Fibroblast of skin of right biceps (primary cell): ENCODE measurements around the gene ATF5.
A peak's percentile ranks its signal among the peaks of the same experiment; 100 is the strongest.
"Not testable (repeated sequence)": the region's sequence is repeated elsewhere in the genome, so short reads cannot be mapped to it uniquely, and the experiment has no call there.

Experiments used
- DNase-seq: peaks from one replicate; pipeline ENCODE4 v3.0.0-alpha.2; 2013

ATF5 gene

DNA sequence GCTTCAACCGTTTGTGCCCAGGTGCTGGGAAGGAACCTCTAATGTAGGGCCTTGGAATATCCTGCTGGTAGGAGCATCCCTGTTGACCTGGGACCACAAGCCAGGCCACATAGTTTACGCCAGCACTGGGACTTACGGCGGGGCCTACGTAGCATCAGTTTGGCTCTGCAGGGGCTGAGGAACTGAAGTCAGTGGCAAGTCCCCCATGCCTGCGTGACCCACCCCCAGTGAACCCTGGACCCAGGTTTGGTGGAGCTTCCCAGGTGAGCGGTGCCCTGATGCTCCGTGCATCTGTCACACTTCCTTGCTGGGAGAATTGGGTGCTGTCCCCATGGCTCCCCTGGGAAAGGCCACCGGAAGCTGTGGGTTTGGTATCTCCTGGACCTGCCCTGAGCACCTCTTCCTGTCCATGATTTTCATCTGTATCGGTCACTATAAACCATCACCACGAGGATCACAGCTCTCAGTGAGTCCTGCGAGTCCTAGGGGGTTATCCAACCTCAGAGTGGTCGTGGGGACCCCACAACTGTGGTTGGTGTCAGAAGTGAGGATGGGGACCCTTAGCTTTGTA lies 22.0 kb downstream of the ATF5 start:
- DNase-seq, result no peak

- DNase-seq, result no peak
Observed at GRCh38 chr19:49951806-49952478, 22.9 kb downstream of the ATF5 start.

GRCh38 chr19:49952479-49952836 lies 23.5 kb downstream of the ATF5 start:
- DNase-seq, result no peak

GRCh38 chr19:49952906-49953305 lies 23.9 kb downstream of the ATF5 start:
- no peak for DNase-seq

DNA sequence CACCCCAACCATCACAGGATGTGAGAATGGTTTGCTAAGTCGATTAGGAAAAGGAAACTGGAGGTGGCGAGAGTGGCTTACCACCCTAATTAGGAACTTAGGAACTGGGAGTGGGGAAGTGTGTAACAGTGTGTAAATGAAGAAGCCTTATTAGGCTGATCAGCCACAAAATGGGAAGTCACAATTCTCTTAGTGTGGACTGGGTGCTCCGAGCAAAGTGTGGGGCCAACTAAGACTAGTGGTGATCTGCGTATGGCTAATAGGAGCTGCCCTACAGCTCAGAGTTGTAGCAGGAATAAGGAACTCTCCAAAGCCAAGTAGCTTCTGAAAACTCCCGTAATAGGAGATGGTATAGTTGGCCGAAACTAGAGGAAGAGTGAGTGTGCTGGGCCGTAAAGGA lies 24.4 kb downstream of the ATF5 start:
- DNase-seq, result no peak

- peak; percentile 15 for DNase-seq
Observed at GRCh38 chr19:49954092-49954829, 25.3 kb downstream of the ATF5 start.

- DNase-seq, result no peak
Observed at GRCh38 chr19:49954933-49955332, 25.9 kb downstream of the ATF5 start.

- DNase-seq, result no peak
Observed at GRCh38 chr19:49956115-49956495, 27.1 kb downstream of the ATF5 start.

GRCh38 chr19:49957262-49957915 lies 28.4 kb downstream of the ATF5 start:
- no peak for DNase-seq

DNA sequence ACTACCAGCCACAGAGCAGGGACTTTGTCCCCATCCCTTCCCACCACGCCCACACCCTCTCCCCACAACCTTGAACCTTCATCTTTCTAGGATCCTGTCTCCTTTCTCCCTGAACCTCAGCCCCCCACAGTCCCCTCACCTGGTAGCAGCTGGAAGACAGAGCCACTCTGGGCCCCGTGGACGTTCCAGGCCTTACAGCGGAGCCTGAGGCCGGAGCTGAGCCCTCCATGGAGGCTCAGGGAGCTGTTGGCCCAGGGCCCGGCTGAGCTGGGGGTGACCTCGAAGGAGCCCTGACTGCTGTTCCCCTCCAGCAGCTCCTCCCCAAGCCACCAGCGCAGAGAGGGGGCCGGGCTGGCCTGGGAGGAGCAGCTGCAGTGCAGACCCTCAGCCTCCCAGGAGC lies 29.1 kb downstream of the ATF5 start:
- not testable (repeated sequence) for DNase-seq

- DNase-seq, result not testable (repeated sequence)
Observed at GRCh38 chr19:49958596-49958995, 29.6 kb downstream of the ATF5 start.

GRCh38 chr19:49959892-49960291 lies 30.9 kb downstream of the ATF5 start:
- not testable (repeated sequence) for DNase-seq

DNA sequence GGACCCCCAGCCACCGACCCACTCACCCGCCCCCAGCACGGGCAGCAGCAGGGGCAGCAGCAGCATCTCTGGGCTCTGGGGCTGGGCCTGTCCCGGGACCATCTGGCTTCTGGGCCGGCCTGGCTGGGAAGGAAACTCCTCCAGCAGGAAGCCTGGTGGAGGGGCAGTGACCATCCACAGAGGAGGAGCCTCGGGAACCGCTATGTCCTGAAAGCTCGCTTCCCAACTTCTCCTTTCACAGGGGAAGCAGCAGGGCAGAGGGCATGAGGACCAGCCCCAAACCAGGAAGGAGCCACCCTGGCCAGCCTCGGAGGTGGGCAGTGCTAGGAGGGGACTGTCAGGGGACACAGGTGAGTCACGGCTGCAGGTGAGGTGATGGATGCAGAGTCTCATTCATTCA lies 32.0 kb downstream of the ATF5 start, which contains the start of gene SIGLEC11:
SIGLEC11 (minus strand) TSS at position 193 of the 400 bp plus-strand sequence; CDS start at position 102, 91 bp downstream.
- not testable (repeated sequence) for DNase-seq

GRCh38 chr19:49968279-49968922 lies 39.4 kb downstream of the ATF5 start:
- no peak for DNase-seq

- DNase-seq, result not testable (repeated sequence)
Observed at GRCh38 chr19:49969355-49969754, 40.4 kb downstream of the ATF5 start.

GRCh38 chr19:49971991-49972411 lies 43.0 kb downstream of the ATF5 start:
- no peak for DNase-seq

DNA sequence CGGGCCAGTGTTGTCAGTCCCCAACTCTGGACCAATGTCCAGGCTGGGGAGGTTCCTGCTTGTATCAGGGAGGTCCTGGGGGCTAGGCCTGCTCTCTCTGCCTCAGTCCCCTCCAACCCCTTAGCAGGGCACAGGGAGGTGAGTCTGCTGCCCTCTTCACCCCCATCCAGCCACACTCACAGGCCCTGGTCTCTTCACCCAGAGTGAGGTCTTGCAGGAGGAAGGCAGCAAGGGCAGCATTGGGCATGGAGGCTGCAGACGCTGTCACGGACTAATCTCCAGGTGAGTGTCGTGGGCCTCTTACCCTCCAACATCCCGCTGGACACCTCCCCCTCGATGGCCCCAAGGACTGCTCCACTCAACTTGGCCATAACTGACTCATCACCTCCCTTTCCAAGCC lies 43.8 kb downstream of the ATF5 start:
- no peak for DNase-seq

DNA sequence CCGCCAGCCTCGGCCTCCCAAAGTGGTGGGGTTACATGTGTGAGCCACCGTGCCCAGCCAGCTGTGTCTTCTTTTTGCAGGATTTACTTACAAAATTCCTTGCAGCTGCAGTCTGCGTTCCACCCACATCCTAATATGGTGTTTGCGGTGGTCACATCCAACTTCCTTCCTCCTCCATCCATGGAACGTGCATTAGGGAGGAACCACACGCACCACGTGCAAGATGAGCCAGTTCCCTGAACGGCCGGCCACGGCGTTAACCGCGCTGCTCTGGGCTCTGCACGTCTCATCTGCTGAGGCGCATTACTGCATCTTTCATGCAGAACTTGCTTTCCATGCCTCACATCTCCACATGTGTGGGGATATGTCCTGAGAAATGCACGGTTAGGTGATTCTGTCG lies 45.0 kb downstream of the ATF5 start:
- no peak for DNase-seq

- DNase-seq, result no peak
Observed at GRCh38 chr19:49975051-49975450, 46.0 kb downstream of the ATF5 start.

DNA sequence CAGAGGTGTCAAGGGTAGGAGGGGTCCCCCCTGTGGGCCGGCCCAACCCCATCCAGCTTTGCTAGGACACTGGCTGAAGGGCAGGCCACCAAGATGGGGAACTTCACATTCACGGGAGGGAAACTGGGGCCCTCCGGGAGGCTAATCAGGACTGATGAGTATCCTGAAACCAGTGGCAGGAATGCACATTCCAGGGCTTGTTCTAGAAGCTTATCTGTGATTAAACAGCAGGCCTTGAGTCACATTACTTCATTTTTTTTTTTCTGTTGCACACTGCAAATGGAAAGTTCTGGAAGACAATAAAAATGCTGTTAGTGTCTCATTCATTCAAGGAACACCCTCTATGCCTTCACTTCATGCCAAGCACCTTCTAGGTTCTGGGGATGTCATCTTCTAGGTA lies 47.5 kb downstream of the ATF5 start:
- DNase-seq, result no peak

DNA sequence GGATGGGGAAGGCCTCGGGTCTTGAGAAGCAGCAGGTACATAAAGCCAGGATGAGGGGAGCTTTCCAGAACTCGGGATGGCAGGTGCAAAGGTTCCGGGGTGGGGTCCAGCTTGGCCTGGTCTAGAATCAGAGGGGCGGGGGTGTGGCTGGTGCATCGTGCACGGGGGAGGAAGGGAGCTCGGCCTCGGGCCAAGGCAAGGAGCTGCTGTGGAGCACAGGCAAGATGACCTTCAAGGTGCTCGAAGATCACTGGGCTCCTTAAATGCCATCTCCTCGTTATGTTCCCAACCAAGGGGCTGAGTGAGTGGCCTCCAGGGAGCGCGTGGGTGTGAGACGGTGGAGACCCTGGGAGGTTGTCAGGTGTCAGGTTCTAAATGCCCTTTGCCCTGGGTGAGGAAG lies 48.1 kb downstream of the ATF5 start:
- no peak for DNase-seq

GRCh38 chr19:49977881-49978280 lies 48.9 kb downstream of the ATF5 start:
- DNase-seq, result no peak

GRCh38 chr19:49978324-49978723 lies 49.3 kb downstream of the ATF5 start:
- DNase-seq, result no peak
